Endothelial cell of umbilical vein (primary cell): Measurements from ENCODE around the gene IGSF6. TPM values are rescaled to one million over a fixed set of nuclear protein-coding genes. Genes with fewer than 3 reads are reported as not detected.

Source experiments
- BruUV-seq: library from RNA; stranded (reverse); fragments of 400-500 nt; replicated peaks from 2 replicates; lab custom pipeline; 2021; lab: Mats Ljungman, UMichigan
- CTCF ChIA-PET: fragments of 300-600, 350-600 bp; sonication (Branson Sonifier 250); formaldehyde crosslinking; loops from one replicate; lab custom pipeline; 2021; ENCODE audit warnings: antibody characterized with exemption, inconsistent platforms; lab: Charles Lee
- POLR2A ChIA-PET: fragments of 300-600, 350-600 bp; sonication (Branson Sonifier 250); formaldehyde crosslinking; loops from one replicate; lab custom pipeline; 2021; ENCODE audit warnings: antibody characterized with exemption, inconsistent platforms; lab: Charles Lee
- DNase-seq: peaks from one replicate; pipeline ENCODE4 v3.0.0-alpha.2; 2011; ENCODE audit warnings: low read depth, low spot score
- FAIRE-seq: peaks from 2 replicates; lab custom pipeline; 2011; peaks lifted over from hg19 to GRCh38; lab: Jason Lieb, UNC
- H2AFZ ChIP-seq: 2 replicates; pipeline ENCODE4 v1.6.0; 2012; ENCODE audit warnings: low read depth, low read length, control low read depth, inconsistent platforms
- H3K27ac ChIP-seq: 2 replicates; pipeline ENCODE4 v1.5.1; 2011; ENCODE audit warnings: low read depth, mild to moderate bottlenecking, control low read depth, low read length, moderate library complexity; ENCODE audit not compliant: insufficient read depth
- H3K27me3 ChIP-seq, 2 experiments: 2 replicates each; pipeline versions ENCODE4 v1.6.0 to v1.6.1; 2011; ENCODE audit warnings: low read length in 2 of 2, mixed read lengths in 1 of 2; ENCODE audit not compliant: control insufficient read depth in 2 of 2, insufficient read depth in 2 of 2
- H3K36me3 ChIP-seq, 2 experiments: 2 replicates in 1 of 2; 3 replicates in 1 of 2; pipeline ENCODE4 v1.5.1; 2011; ENCODE audit warnings: low read length in 2 of 2, mild to moderate bottlenecking in 1 of 2, moderate library complexity in 1 of 2; ENCODE audit not compliant: control insufficient read depth in 2 of 2, insufficient read depth in 2 of 2; ENCODE audit errors: extremely low read depth in 1 of 2
- H3K4me1 ChIP-seq: 3 replicates; pipeline ENCODE4 v1.5.1; 2011; ENCODE audit warnings: mild to moderate bottlenecking, low read length; ENCODE audit not compliant: control insufficient read depth, insufficient read depth; ENCODE audit errors: extremely low read depth
- H3K4me2 ChIP-seq: 2 replicates; pipeline ENCODE4 v1.6.1; 2011; ENCODE audit warnings: low read length, control low read depth, mixed read lengths; ENCODE audit not compliant: insufficient read depth
- H3K4me3 ChIP-seq, 3 experiments: fragments of 200-600 bp in 1 of 3; sonication (generic), shearing (Covaris generic) in 1 of 3; replicated peaks in 1 of 3; 2 replicates each; pipeline ENCODE4 v1.5.1; 2011 to 2016; ENCODE audit warnings: control low read depth in 3 of 3, low read length in 3 of 3, mild to moderate bottlenecking in 2 of 3, inconsistent platforms in 1 of 3, low read depth in 1 of 3, moderate library complexity in 1 of 3; ENCODE audit not compliant: insufficient read depth in 1 of 3
- H3K79me2 ChIP-seq: 2 replicates; pipeline ENCODE4 v1.6.0; 2012; ENCODE audit warnings: low read length, inconsistent platforms; ENCODE audit not compliant: control insufficient read depth, insufficient read depth
- H3K9ac ChIP-seq: replicated peaks from 2 replicates; pipeline ENCODE3; 2011; ENCODE audit warnings: low read length, control low read depth; ENCODE audit not compliant: insufficient read depth; ENCODE audit errors: extremely low read depth
- H3K9me1 ChIP-seq: replicated peaks from 3 replicates; pipeline ENCODE4 v1.6.0; 2011; ENCODE audit warnings: mild to moderate bottlenecking, low read length; ENCODE audit not compliant: control insufficient read depth, insufficient read depth; ENCODE audit errors: extremely low read depth
- H3K9me3 ChIP-seq: replicated peaks from 2 replicates; pipeline ENCODE4 v1.5.1; 2012; ENCODE audit warnings: low read length, inconsistent platforms; ENCODE audit not compliant: control insufficient read depth, insufficient read depth
- H4K20me1 ChIP-seq: replicated peaks from 2 replicates; pipeline ENCODE3; 2011; ENCODE audit warnings: mild to moderate bottlenecking, low read length; ENCODE audit not compliant: control insufficient read depth, insufficient read depth; ENCODE audit errors: extremely low read depth
- JUN ChIP-seq: IDR thresholded peaks from 2 replicates; pipeline ENCODE4 v1.6.1; 2011; ENCODE audit warnings: borderline replicate concordance, low read depth; ENCODE audit not compliant: insufficient read length, insufficient read depth
- MYC ChIP-seq: IDR thresholded peaks from one replicate; pipeline ENCODE4 v1.6.1; 2011; ENCODE audit warnings: mild to moderate bottlenecking, low read depth, low read length
- POLR2A ChIP-seq: IDR thresholded peaks from 2 replicates; pipeline ENCODE4 v1.6.1; 2012; ENCODE audit warnings: low read depth, mild to moderate bottlenecking, control low read depth, low read length
- POLR2AphosphoS5 ChIP-seq: IDR thresholded peaks from 2 replicates; pipeline ENCODE4 v1.6.1; 2012; ENCODE audit warnings: low read depth, mild to moderate bottlenecking, control low read depth, low read length, moderate library complexity; ENCODE audit not compliant: insufficient read depth
- dilution Hi-C: fragments of 300-500 bp; cut with MboI; formaldehyde crosslinking; loops from one replicate; pipeline ENCODE4 v1.15.0; 2019; ENCODE audit warnings: low sequenced_read_pairs; ENCODE audit not compliant: extremely low pct_ligation_motif_present
- intact Hi-C: fragments of 100-400 bp; cut with micrococcal nuclease; formaldehyde crosslinking; loops from one replicate; pipeline ENCODE4 v1.10.0; 2022
- polyA plus RNA-seq, 4 experiments: library from polyadenylated mRNA; depleted of rRNA in 3 of 4; stranded (reverse) in 3 of 4; unstranded in 1 of 4; fragments of >200 nt; gene quantifications; 2 replicates each; pipeline versions ENCODE4 v1.2.1 to v1.2.3, GENCODE V29; 2011 to 2012; ENCODE audit warnings: missing spikeins in 1 of 4
- total RNA-seq: library from RNA; stranded (reverse); gene quantifications from 2 replicates; pipeline ENCODE4 v1.2.3, GENCODE V29; 2021
- TF ChIP-seq, protein P1 (sequence below), 2 donors: IDR thresholded peaks; 1 replicate in 1 of 2; 2 replicates in 1 of 2; pipeline ENCODE4 v1.5.1; 2011; ENCODE audit warnings: low read length in 2 of 2, mild to moderate bottlenecking in 2 of 2, moderate library complexity in 2 of 2, control low read depth in 1 of 2, inconsistent platforms in 1 of 2, low read depth in 1 of 2; ENCODE audit not compliant: insufficient read depth in 1 of 2; ENCODE audit errors: extremely low read depth in 1 of 2
- TF ChIP-seq, protein P2 (sequence below): IDR thresholded peaks from 2 replicates; pipeline ENCODE4 v1.6.1; 2011; ENCODE audit not compliant: insufficient read depth, insufficient read length

IGSF6 gene
- total and polyA plus RNA-seq, 2 donors (not counting 3 experiments of a cell fraction or from before 2014, with no cell fraction given): not detected

DNA sequence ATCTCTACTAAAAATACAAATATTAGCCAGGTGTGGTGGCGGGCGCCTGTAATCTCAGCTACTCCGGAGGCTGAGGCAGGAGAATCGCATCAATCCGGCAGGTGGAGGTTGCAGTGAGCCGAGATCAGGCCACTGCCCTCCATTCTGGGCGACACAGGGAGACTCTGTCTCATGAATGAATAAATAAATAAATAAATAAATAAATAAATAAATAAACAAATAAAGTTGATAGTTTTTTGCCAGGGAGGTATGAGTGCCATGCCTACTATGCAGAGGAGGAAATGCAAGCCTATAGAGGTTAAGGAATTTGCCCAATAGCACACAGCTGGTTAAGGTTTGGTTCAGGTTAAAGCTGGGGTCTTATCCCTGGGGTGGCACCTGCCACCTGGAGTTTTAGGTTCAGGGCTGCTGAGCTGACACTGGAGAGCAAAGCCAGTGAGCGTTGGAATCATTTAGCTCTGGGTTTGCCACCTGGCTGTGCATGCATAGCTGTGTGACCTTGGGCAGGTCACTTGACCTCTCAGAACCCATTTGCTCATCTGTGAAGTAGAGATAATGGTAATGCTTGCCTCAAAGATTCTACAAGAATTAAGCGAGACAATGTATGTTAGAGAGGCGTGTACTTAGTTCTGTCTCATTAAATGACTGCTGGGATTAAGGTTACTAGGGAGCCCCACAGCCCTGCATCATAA is 12.5 kb upstream of the IGSF6 start:
- no peak overlapping the region for H3K27ac ChIP-seq
- intact Hi-C loops: no loop called here
- CTCF ChIA-PET: interaction anchor here (2.2 to 4.2 kb wide), 2 partner anchors 8 to 18 kb away, joined by 4 to 29 read pairs; no protein-coding TSS in a partner anchor
- H3K9ac ChIP-seq: no peak overlapping the region
- peaks cover 5 to 17% of the 10 kb centered on the region in 2 experiments for H3K27me3 ChIP-seq
- TF ChIP-seq POLR2A: no peak
- TF ChIP-seq MYC: no peak
- TF ChIP-seq, protein P1, sequence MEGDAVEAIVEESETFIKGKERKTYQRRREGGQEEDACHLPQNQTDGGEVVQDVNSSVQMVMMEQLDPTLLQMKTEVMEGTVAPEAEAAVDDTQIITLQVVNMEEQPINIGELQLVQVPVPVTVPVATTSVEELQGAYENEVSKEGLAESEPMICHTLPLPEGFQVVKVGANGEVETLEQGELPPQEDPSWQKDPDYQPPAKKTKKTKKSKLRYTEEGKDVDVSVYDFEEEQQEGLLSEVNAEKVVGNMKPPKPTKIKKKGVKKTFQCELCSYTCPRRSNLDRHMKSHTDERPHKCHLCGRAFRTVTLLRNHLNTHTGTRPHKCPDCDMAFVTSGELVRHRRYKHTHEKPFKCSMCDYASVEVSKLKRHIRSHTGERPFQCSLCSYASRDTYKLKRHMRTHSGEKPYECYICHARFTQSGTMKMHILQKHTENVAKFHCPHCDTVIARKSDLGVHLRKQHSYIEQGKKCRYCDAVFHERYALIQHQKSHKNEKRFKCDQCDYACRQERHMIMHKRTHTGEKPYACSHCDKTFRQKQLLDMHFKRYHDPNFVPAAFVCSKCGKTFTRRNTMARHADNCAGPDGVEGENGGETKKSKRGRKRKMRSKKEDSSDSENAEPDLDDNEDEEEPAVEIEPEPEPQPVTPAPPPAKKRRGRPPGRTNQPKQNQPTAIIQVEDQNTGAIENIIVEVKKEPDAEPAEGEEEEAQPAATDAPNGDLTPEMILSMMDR (IDR thresholded peaks at IDR 0.05; ENCODE audit: extremely low read depth in 1 of 2, insufficient read depth in 1 of 2, low read depth in 1 of 2, low read length in 2 of 2): no peak
- no peak for TF ChIP-seq POLR2AphosphoS5
- TF ChIP-seq JUN: no peak
- TF ChIP-seq, protein P2, sequence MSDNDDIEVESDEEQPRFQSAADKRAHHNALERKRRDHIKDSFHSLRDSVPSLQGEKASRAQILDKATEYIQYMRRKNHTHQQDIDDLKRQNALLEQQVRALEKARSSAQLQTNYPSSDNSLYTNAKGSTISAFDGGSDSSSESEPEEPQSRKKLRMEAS: no peak
- BruUV-seq: no TSS peak
- no peak for FAIRE-seq
- no peak overlapping the region for H3K4me3 ChIP-seq
- H3K9me1 ChIP-seq: no peaks in the 10 kb centered on the region
- no peaks in the 10 kb centered on the region for H4K20me1 ChIP-seq
- dilution Hi-C loops: no loop called here
- no peak for DNase-seq
- no peak overlapping the region for H2AFZ ChIP-seq
- H3K4me1 ChIP-seq: no peaks in the 10 kb centered on the region
- no peaks in the 10 kb centered on the region for H3K36me3 ChIP-seq
- POLR2A ChIA-PET: no interaction called here
- no peaks in the 10 kb centered on the region for H3K79me2 ChIP-seq
- H3K4me2 ChIP-seq: no peak overlapping the region
- H3K9me3 ChIP-seq: no peaks in the 10 kb centered on the region
